Skeletal muscle tissue (tissue), 4 donors: Measurements from ENCODE around the gene RHOT2. TPM values are rescaled to one million over a fixed set of nuclear protein-coding genes. Genes with fewer than 3 reads are reported as not detected.
A peak's percentile ranks its signal among the peaks of the same experiment; 100 is the strongest.

Source experiments
- H3K27ac ChIP-seq: one replicate; pipeline ENCODE4 v1.7.0; 2013; ENCODE audit warnings: mild to moderate bottlenecking, low read depth, low read length, inconsistent platforms
- H3K27me3 ChIP-seq, 3 donors: one replicate each; pipeline ENCODE4 v1.7.0; 2013; ENCODE audit warnings: low read length in 3 of 3; ENCODE audit not compliant: control insufficient read depth in 3 of 3, insufficient read depth in 3 of 3
- H3K36me3 ChIP-seq, 3 donors: one replicate each; pipeline ENCODE4 v1.7.0; 2013; ENCODE audit warnings: low read length in 3 of 3; ENCODE audit not compliant: control insufficient read depth in 3 of 3, insufficient read depth in 3 of 3
- H3K4me1 ChIP-seq, 3 donors: one replicate each; pipeline ENCODE4 v1.7.0; 2013; ENCODE audit warnings: low read length in 3 of 3, mild to moderate bottlenecking in 3 of 3; ENCODE audit not compliant: control insufficient read depth in 3 of 3, insufficient read depth in 3 of 3
- H3K4me3 ChIP-seq, 3 donors: one replicate each; pipeline ENCODE4 v1.7.0; 2013; ENCODE audit warnings: low read length in 3 of 3
- H3K9ac ChIP-seq, 3 donors: one replicate each; pipeline ENCODE4 v1.7.0; 2013; ENCODE audit warnings: low read length in 3 of 3, mild to moderate bottlenecking in 3 of 3, moderate library complexity in 2 of 3, low read depth in 1 of 3
- H3K9me3 ChIP-seq, 3 donors: one replicate each; pipeline ENCODE4 v1.7.0; 2013; ENCODE audit warnings: low read length in 3 of 3; ENCODE audit not compliant: control insufficient read depth in 3 of 3
- total RNA-seq: library from RNA; depleted of rRNA; stranded (reverse); fragments of >200 nt; gene quantifications from one replicate; pipeline ENCODE4 v1.2.3, GENCODE V29; 2014
- donor health status: Osteomylitis.

RHOT2 gene
- total RNA-seq, 1 donor from 2014 or later: 14.1 TPM

- Histone ChIP-seq H3K4me3 (no peak overlapping the region), H3K36me3 (peaks cover 5 to 9% (median 6%) of the 10 kb centered on the region in 3 donors), H3K27me3 (no peaks in the 10 kb centered on the region), H3K27ac (no peak overlapping the region), H3K9me3 (no peaks in the 10 kb centered on the region), H3K4me1 (peaks cover 32 to 45% (median 44%) of the 10 kb centered on the region in 3 donors), H3K9ac (peak overlapping the region in 2 of 3 donors; percentile 14 to 57)
Observed at GRCh38 chr16:638836-639235, 29.1 kb upstream of the RHOT2 start.

- peak overlapping the region in 2 of 3 donors; percentile 50 to 99 for H3K9ac ChIP-seq
- H3K4me1 ChIP-seq: peaks cover 27 to 44% (median 43%) of the 10 kb centered on the region in 3 donors
- no peaks in the 10 kb centered on the region for H3K27me3 ChIP-seq
- peak overlapping the region in 2 of 3 donors; percentile 35 to 82 for H3K4me3 ChIP-seq
- H3K36me3 ChIP-seq: peaks cover 0 to 7% (median 2%) of the 10 kb centered on the region in 3 donors
- peak overlapping the region; percentile 83 for H3K27ac ChIP-seq
- H3K9me3 ChIP-seq: no peaks in the 10 kb centered on the region
Observed at GRCh38 chr16:640614-641013, 27.3 kb upstream of the RHOT2 start.

GRCh38 chr16:641326-642188 lies 26.4 kb upstream of the RHOT2 start, which contains the start of gene MCRIP2:
Gene MCRIP2 (plus strand): TSS chr16:641828. CDS start chr16:641992, 164 bp downstream.
- H3K4me3 ChIP-seq: peak within 1 kb of the TSS; percentile 78 to 91 (median 82)
- peak within 1 kb of the TSS; percentile 84 to 99 (median 92) for H3K9ac ChIP-seq
- H3K9me3 ChIP-seq: no peaks in the 10 kb centered on the region
- peaks cover 0 to 7% (median 2%) of the 10 kb centered on the region in 3 donors for H3K36me3 ChIP-seq
- H3K4me1 ChIP-seq: peaks cover 36 to 52% (median 51%) of the 10 kb centered on the region in 3 donors
- H3K27ac ChIP-seq: peak within 1 kb of the TSS; percentile 83
- no peaks in the 10 kb centered on the region for H3K27me3 ChIP-seq

- Histone ChIP-seq H3K9me3 (no peaks in the 10 kb centered on the region), H3K27ac (peak overlapping the region; percentile 83), H3K27me3 (no peaks in the 10 kb centered on the region), H3K36me3 (peaks cover 0 to 7% (median 2%) of the 10 kb centered on the region in 3 donors), H3K9ac (peak overlapping the region; percentile 81 to 99 (median 92)), H3K4me3 (peak overlapping the region; percentile 67 to 91 (median 82)), H3K4me1 (peaks cover 42 to 59% (median 57%) of the 10 kb centered on the region in 3 donors)
Observed at GRCh38 chr16:642189-643049, 25.5 kb upstream of the RHOT2 start.

- H3K27ac ChIP-seq: peak overlapping the region; percentile 83
- H3K36me3 ChIP-seq: peaks cover 0 to 7% (median 2%) of the 10 kb centered on the region in 3 donors
- peaks cover 41 to 59% (median 57%) of the 10 kb centered on the region in 3 donors for H3K4me1 ChIP-seq
- H3K9ac ChIP-seq: peak overlapping the region; percentile 80 to 99 (median 81)
- peak overlapping the region; percentile 67 to 91 (median 82) for H3K4me3 ChIP-seq
- no peaks in the 10 kb centered on the region for H3K9me3 ChIP-seq
- no peaks in the 10 kb centered on the region for H3K27me3 ChIP-seq
Observed at GRCh38 chr16:643050-643368, 24.9 kb upstream of the RHOT2 start.

GRCh38 chr16:644556-644955 lies 23.4 kb upstream of the RHOT2 start:
- H3K9ac ChIP-seq: peak overlapping the region in 1 of 3 donors; percentile 8
- H3K36me3 ChIP-seq: peaks cover 0 to 7% (median 2%) of the 10 kb centered on the region in 3 donors
- H3K4me3 ChIP-seq: no peak overlapping the region
- H3K27ac ChIP-seq: no peak overlapping the region
- peaks cover 47 to 60% (median 59%) of the 10 kb centered on the region in 3 donors for H3K4me1 ChIP-seq
- no peaks in the 10 kb centered on the region for H3K9me3 ChIP-seq
- no peaks in the 10 kb centered on the region for H3K27me3 ChIP-seq

- peak overlapping the region in 2 of 3 donors; percentile 9 to 61 for H3K4me3 ChIP-seq
- H3K36me3 ChIP-seq: peaks cover 0 to 7% (median 2%) of the 10 kb centered on the region in 3 donors
- peak overlapping the region; percentile 43 to 88 (median 45) for H3K9ac ChIP-seq
- H3K27ac ChIP-seq: peak overlapping the region; percentile 56
- H3K27me3 ChIP-seq: no peaks in the 10 kb centered on the region
- H3K9me3 ChIP-seq: no peaks in the 10 kb centered on the region
- H3K4me1 ChIP-seq: peaks cover 52 to 67% (median 62%) of the 10 kb centered on the region in 3 donors
Observed at GRCh38 chr16:645852-646678, 21.9 kb upstream of the RHOT2 start.

GRCh38 chr16:646679-647172 lies 21.2 kb upstream of the RHOT2 start:
- H3K4me3 ChIP-seq: peak overlapping the region in 1 of 3 donors; percentile 61

More at GRCh38 chr16:646679-647172, 21.2 kb upstream of the RHOT2 start:
- no peaks in the 10 kb centered on the region for H3K27me3 ChIP-seq
- peaks cover 0 to 9% (median 2%) of the 10 kb centered on the region in 3 donors for H3K36me3 ChIP-seq
- peak overlapping the region; percentile 56 for H3K27ac ChIP-seq
- no peaks in the 10 kb centered on the region for H3K9me3 ChIP-seq
- peaks cover 49 to 63% (median 62%) of the 10 kb centered on the region in 3 donors for H3K4me1 ChIP-seq
- H3K9ac ChIP-seq: peak overlapping the region; percentile 32 to 88 (median 43)
